ENCODE measurements around the gene SCTR.

SCTR gene

GRCh38 chr2:119550856-119551255 lies 26.6 kb upstream of the SCTR start:
- no peak for TF ChIP-seq CTCF (IDR thresholded peaks at IDR 0.05)

GRCh38 chr2:119550346-119550745 lies 26.1 kb upstream of the SCTR start:
- H3K4me3 Mint-ChIP-seq: no peak overlapping the region
- TF ChIP-seq CTCF (IDR thresholded peaks at IDR 0.05): no peak
- peaks cover 4% of the 10 kb centered on the region for H3K27me3 Mint-ChIP-seq (ENCODE audit: low read depth, poor library complexity)
- peaks cover 16% of the 10 kb centered on the region for H3K4me1 Mint-ChIP-seq
- no peak overlapping the region for H3K27ac Mint-ChIP-seq
- no peaks in the 10 kb centered on the region for H3K9me3 Mint-ChIP-seq
- no peaks in the 10 kb centered on the region for H3K36me3 Mint-ChIP-seq (ENCODE audit: low read depth)
- DNase-seq: no peak

More at GRCh38 chr2:119550856-119551255, 26.6 kb upstream of the SCTR start:
- H3K36me3 Mint-ChIP-seq (ENCODE audit: low read depth): no peaks in the 10 kb centered on the region
- H3K27ac Mint-ChIP-seq: no peak overlapping the region
- H3K4me3 Mint-ChIP-seq: no peak overlapping the region
- no peak for DNase-seq
- H3K27me3 Mint-ChIP-seq (ENCODE audit: low read depth, poor library complexity): peaks cover 4% of the 10 kb centered on the region
- H3K4me1 Mint-ChIP-seq: peaks cover 11% of the 10 kb centered on the region
- no peaks in the 10 kb centered on the region for H3K9me3 Mint-ChIP-seq

- no peaks in the 10 kb centered on the region for H3K36me3 Mint-ChIP-seq (ENCODE audit: low read depth)
- no peak overlapping the region for H3K4me3 Mint-ChIP-seq
- peaks cover 4% of the 10 kb centered on the region for H3K27me3 Mint-ChIP-seq (ENCODE audit: low read depth, poor library complexity)
- H3K4me1 Mint-ChIP-seq: peaks cover 22% of the 10 kb centered on the region
- no peak for DNase-seq
- no peak overlapping the region for H3K27ac Mint-ChIP-seq
- H3K9me3 Mint-ChIP-seq: no peaks in the 10 kb centered on the region
- no peak for TF ChIP-seq CTCF (IDR thresholded peaks at IDR 0.05)
Measured at GRCh38 chr2:119549241-119549640, 25.0 kb upstream of the SCTR start.

GRCh38 chr2:119548516-119549120 lies 24.3 kb upstream of the SCTR start:
- no peaks in the 10 kb centered on the region for H3K9me3 Mint-ChIP-seq

GRCh38 chr2:119546447-119546767 lies 22.1 kb upstream of the SCTR start:
- H3K27ac Mint-ChIP-seq: no peak overlapping the region
- no peak for DNase-seq
- no peak for TF ChIP-seq CTCF (IDR thresholded peaks at IDR 0.05)
- H3K4me3 Mint-ChIP-seq: peak overlapping the region; percentile 7
- H3K36me3 Mint-ChIP-seq (ENCODE audit: low read depth): no peaks in the 10 kb centered on the region
- peaks cover 7% of the 10 kb centered on the region for H3K27me3 Mint-ChIP-seq (ENCODE audit: low read depth, poor library complexity)
- peaks cover 34% of the 10 kb centered on the region for H3K4me1 Mint-ChIP-seq
- H3K9me3 Mint-ChIP-seq: no peaks in the 10 kb centered on the region

More at GRCh38 chr2:119548516-119549120, 24.3 kb upstream of the SCTR start:
- Mint-ChIP-seq H3K36me3 (ENCODE audit: low read depth) (no peaks in the 10 kb centered on the region), H3K27ac (no peak overlapping the region), H3K27me3 (ENCODE audit: low read depth, poor library complexity) (peaks cover 4% of the 10 kb centered on the region), H3K4me3 (no peak overlapping the region), H3K4me1 (peaks cover 27% of the 10 kb centered on the region)
- TF ChIP-seq CTCF (IDR thresholded peaks at IDR 0.05): no peak
- no peak for DNase-seq

GRCh38 chr2:119545754-119546446 lies 21.6 kb upstream of the SCTR start:
- no peak overlapping the region for H3K27ac Mint-ChIP-seq
- H3K27me3 Mint-ChIP-seq (ENCODE audit: low read depth, poor library complexity): peaks cover 8% of the 10 kb centered on the region
- no peak for DNase-seq
- no peak for TF ChIP-seq CTCF (IDR thresholded peaks at IDR 0.05)
- H3K4me3 Mint-ChIP-seq: peak overlapping the region; percentile 7
- peaks cover 34% of the 10 kb centered on the region for H3K4me1 Mint-ChIP-seq
- H3K9me3 Mint-ChIP-seq: no peaks in the 10 kb centered on the region
- H3K36me3 Mint-ChIP-seq (ENCODE audit: low read depth): no peaks in the 10 kb centered on the region
